ENCODE data around the gene RADIL.

- TF ChIP-seq POLR2AphosphoS5 (IDR thresholded peaks at IDR 0.05; ENCODE audit: low read depth, low read length) (no peak), TAF1 (IDR thresholded peaks at IDR 0.05; ENCODE audit: borderline replicate concordance, insufficient read depth, low read length) (no peak), SIN3A (IDR thresholded peaks at IDR 0.05; ENCODE audit: borderline replicate concordance, insufficient read depth, low read length) (no peak)
- TF ChIP-seq, protein P1, sequence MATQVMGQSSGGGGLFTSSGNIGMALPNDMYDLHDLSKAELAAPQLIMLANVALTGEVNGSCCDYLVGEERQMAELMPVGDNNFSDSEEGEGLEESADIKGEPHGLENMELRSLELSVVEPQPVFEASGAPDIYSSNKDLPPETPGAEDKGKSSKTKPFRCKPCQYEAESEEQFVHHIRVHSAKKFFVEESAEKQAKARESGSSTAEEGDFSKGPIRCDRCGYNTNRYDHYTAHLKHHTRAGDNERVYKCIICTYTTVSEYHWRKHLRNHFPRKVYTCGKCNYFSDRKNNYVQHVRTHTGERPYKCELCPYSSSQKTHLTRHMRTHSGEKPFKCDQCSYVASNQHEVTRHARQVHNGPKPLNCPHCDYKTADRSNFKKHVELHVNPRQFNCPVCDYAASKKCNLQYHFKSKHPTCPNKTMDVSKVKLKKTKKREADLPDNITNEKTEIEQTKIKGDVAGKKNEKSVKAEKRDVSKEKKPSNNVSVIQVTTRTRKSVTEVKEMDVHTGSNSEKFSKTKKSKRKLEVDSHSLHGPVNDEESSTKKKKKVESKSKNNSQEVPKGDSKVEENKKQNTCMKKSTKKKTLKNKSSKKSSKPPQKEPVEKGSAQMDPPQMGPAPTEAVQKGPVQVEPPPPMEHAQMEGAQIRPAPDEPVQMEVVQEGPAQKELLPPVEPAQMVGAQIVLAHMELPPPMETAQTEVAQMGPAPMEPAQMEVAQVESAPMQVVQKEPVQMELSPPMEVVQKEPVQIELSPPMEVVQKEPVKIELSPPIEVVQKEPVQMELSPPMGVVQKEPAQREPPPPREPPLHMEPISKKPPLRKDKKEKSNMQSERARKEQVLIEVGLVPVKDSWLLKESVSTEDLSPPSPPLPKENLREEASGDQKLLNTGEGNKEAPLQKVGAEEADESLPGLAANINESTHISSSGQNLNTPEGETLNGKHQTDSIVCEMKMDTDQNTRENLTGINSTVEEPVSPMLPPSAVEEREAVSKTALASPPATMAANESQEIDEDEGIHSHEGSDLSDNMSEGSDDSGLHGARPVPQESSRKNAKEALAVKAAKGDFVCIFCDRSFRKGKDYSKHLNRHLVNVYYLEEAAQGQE (IDR thresholded peaks at IDR 0.05; ENCODE audit: insufficient read depth in 1 of 2, low read depth in 2 of 2, low read length in 2 of 2) = no peak
Observed at GRCh38 chr7:4785371-4785770, 98.1 kb downstream of the RADIL start.
